ENCODE measurements around the gene TMEM184A. TPM values are rescaled to one million over a fixed set of nuclear protein-coding genes. Genes with fewer than 3 reads are reported as not detected.

TMEM184A gene
- total and polyA plus RNA-seq, 2 donors (not counting 3 experiments of a cell fraction or from before 2014, with no cell fraction given), result 0.48 TPM; not detected in 1

DNA sequence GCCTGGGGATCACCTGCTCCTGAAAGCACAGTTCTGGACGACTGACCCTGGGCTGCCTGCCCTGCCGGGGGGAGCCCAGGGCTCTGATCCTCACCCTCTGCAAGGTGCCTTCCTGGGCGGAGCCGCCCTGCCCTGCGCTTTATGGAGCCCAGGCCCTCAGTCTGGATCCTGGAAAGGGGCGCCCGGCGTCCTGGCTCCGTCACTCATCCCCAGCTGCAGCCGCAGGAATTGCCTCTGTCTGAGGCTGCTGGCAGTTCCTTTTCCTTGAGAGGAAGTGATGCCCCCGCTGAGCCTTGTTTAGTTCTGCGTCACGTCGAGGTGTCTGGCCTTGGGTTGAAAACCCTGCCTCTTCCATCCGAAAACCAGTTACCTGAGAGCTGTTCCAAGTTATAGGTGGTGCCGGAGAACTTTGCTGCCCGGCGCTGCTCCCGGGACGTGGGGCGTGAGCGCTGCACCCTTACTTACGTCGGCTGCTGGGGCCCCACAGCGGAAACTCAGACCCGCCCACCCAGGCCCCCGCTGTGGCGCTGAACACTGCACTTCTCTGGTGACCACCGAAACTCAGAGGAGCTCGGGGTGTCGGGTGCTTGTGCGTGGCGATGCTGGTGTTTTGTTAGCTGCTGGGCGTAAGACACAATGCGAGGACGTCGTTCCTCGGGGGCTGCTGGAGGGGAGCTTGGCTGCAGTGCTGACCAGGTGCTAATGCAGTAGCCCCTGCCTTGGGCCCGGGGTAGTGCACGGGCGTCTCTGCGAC, 20.1 kb downstream of the TMEM184A start:
- H3K4me2 ChIP-seq (ENCODE audit: insufficient read depth, low read length), result no peak overlapping the region
- POLR2A ChIA-PET, result no interaction called here
- peak overlapping the region; percentile 98 for H3K9ac ChIP-seq (replicated peaks; ENCODE audit: extremely low read depth, insufficient read depth, low read length)
- H4K20me1 ChIP-seq (replicated peaks; ENCODE audit: control insufficient read depth, extremely low read depth, insufficient read depth, low read length), result no peaks in the 10 kb centered on the region
- dilution Hi-C loops (cut with MboI; ENCODE audit: extremely low pct_ligation_motif_present, low sequenced_read_pairs), result no loop called here
- H3K4me3 ChIP-seq (replicated peaks in 1 of 3; ENCODE audit: insufficient read depth in 1 of 3, low read depth in 1 of 3, low read length in 3 of 3), result no peak overlapping the region
- H3K27me3 ChIP-seq (ENCODE audit: control insufficient read depth in 2 of 2, insufficient read depth in 2 of 2, low read length in 2 of 2), result no peaks in the 10 kb centered on the region
- peaks cover 6 to 12% of the 10 kb centered on the region in 2 experiments for H3K36me3 ChIP-seq (ENCODE audit: control insufficient read depth in 2 of 2, extremely low read depth in 1 of 2, insufficient read depth in 2 of 2, low read length in 2 of 2)
- H3K9me3 ChIP-seq (replicated peaks; ENCODE audit: control insufficient read depth, insufficient read depth, low read length), result no peaks in the 10 kb centered on the region
- DNase-seq (ENCODE audit: low read depth, low spot score) (peak; percentile 56), FAIRE-seq (no peak)
- CTCF ChIA-PET, result interaction anchor here (0.6 to 1.3 kb wide), 3 partner anchors 13 to 27 kb away, joined by 3 to 4 read pairs (median 3); no protein-coding TSS in a partner anchor
- H3K4me1 ChIP-seq (ENCODE audit: control insufficient read depth, extremely low read depth, insufficient read depth, low read length), result peaks cover 59% of the 10 kb centered on the region
- no peaks in the 10 kb centered on the region for H3K9me1 ChIP-seq (replicated peaks; ENCODE audit: control insufficient read depth, extremely low read depth, insufficient read depth, low read length)
- TF ChIP-seq FOS (IDR thresholded peaks at IDR 0.05; ENCODE audit: borderline replicate concordance, insufficient read depth, low read length) (peak; percentile 36), MYC (IDR thresholded peaks at IDR 0.05; ENCODE audit: low read depth, low read length) (no peak)
- BruUV-seq (replicated peaks), result no TSS peak
- H3K79me2 ChIP-seq (ENCODE audit: control insufficient read depth, insufficient read depth, low read length), result peaks cover 52% of the 10 kb centered on the region
- H2AFZ ChIP-seq (ENCODE audit: low read depth, low read length), result no peak overlapping the region
- intact Hi-C loops (cut with micrococcal nuclease), result no loop called here
- H3K27ac ChIP-seq (ENCODE audit: insufficient read depth, low read depth, low read length), result peak overlapping the region; percentile 97

- H3K36me3 ChIP-seq (ENCODE audit: control insufficient read depth in 2 of 2, extremely low read depth in 1 of 2, insufficient read depth in 2 of 2, low read length in 2 of 2), result peaks cover 6 to 9% of the 10 kb centered on the region in 2 experiments
- no peak for TF ChIP-seq JUN (IDR thresholded peaks at IDR 0.05; ENCODE audit: borderline replicate concordance, insufficient read depth, insufficient read length, low read depth)
- no peak for TF ChIP-seq POLR2AphosphoS5 (IDR thresholded peaks at IDR 0.05; ENCODE audit: insufficient read depth, low read depth, low read length)
- TF ChIP-seq GATA2 (IDR thresholded peaks at IDR 0.05; ENCODE audit: insufficient read depth, insufficient read length, low read depth, low read length), result no peak
- no peak for TF ChIP-seq MAX (IDR thresholded peaks at IDR 0.05; ENCODE audit: insufficient read depth, insufficient read length)
- TF ChIP-seq POLR2A (IDR thresholded peaks at IDR 0.05; ENCODE audit: low read depth, low read length), result no peak
- TF ChIP-seq, protein P1, sequence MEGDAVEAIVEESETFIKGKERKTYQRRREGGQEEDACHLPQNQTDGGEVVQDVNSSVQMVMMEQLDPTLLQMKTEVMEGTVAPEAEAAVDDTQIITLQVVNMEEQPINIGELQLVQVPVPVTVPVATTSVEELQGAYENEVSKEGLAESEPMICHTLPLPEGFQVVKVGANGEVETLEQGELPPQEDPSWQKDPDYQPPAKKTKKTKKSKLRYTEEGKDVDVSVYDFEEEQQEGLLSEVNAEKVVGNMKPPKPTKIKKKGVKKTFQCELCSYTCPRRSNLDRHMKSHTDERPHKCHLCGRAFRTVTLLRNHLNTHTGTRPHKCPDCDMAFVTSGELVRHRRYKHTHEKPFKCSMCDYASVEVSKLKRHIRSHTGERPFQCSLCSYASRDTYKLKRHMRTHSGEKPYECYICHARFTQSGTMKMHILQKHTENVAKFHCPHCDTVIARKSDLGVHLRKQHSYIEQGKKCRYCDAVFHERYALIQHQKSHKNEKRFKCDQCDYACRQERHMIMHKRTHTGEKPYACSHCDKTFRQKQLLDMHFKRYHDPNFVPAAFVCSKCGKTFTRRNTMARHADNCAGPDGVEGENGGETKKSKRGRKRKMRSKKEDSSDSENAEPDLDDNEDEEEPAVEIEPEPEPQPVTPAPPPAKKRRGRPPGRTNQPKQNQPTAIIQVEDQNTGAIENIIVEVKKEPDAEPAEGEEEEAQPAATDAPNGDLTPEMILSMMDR (IDR thresholded peaks at IDR 0.05; ENCODE audit: extremely low read depth in 1 of 2, insufficient read depth in 1 of 2, low read depth in 1 of 2, low read length in 2 of 2), result no peak
- TF ChIP-seq MYC (IDR thresholded peaks at IDR 0.05; ENCODE audit: low read depth, low read length), result no peak
- no peak for TF ChIP-seq FOS (IDR thresholded peaks at IDR 0.05; ENCODE audit: borderline replicate concordance, insufficient read depth, low read length)
- TF ChIP-seq EZH2 (IDR thresholded peaks at IDR 0.05; ENCODE audit: borderline replicate concordance, low read depth, low read length, severe bottlenecking), result no peak
- H3K27me3 ChIP-seq (ENCODE audit: control insufficient read depth in 2 of 2, insufficient read depth in 2 of 2, low read length in 2 of 2), result no peaks in the 10 kb centered on the region
- no TSS peak for BruUV-seq (replicated peaks)
- intact Hi-C loops (cut with micrococcal nuclease), result no loop called here
- H3K4me1 ChIP-seq (ENCODE audit: control insufficient read depth, extremely low read depth, insufficient read depth, low read length), result peaks cover 59% of the 10 kb centered on the region
- DNase-seq (ENCODE audit: low read depth, low spot score), result no peak
- no peak overlapping the region for H3K4me3 ChIP-seq (replicated peaks in 1 of 3; ENCODE audit: insufficient read depth in 1 of 3, low read depth in 1 of 3, low read length in 3 of 3)
- CTCF ChIA-PET, result interaction anchor here (1.3 kb wide), 1 partner anchor 23 kb away, joined by 3 read pairs; no protein-coding TSS in a partner anchor
- POLR2A ChIA-PET, result no interaction called here
- H3K79me2 ChIP-seq (ENCODE audit: control insufficient read depth, insufficient read depth, low read length), result peaks cover 52% of the 10 kb centered on the region
- H4K20me1 ChIP-seq (replicated peaks; ENCODE audit: control insufficient read depth, extremely low read depth, insufficient read depth, low read length), result no peaks in the 10 kb centered on the region
- H3K27ac ChIP-seq (ENCODE audit: insufficient read depth, low read depth, low read length), result peak overlapping the region; percentile 97
- no peaks in the 10 kb centered on the region for H3K9me3 ChIP-seq (replicated peaks; ENCODE audit: control insufficient read depth, insufficient read depth, low read length)
- dilution Hi-C loops (cut with MboI; ENCODE audit: extremely low pct_ligation_motif_present, low sequenced_read_pairs), result no loop called here
- H3K4me2 ChIP-seq (ENCODE audit: insufficient read depth, low read length), result no peak overlapping the region
- no peak for FAIRE-seq
- no peaks in the 10 kb centered on the region for H3K9me1 ChIP-seq (replicated peaks; ENCODE audit: control insufficient read depth, extremely low read depth, insufficient read depth, low read length)
- no peak overlapping the region for H2AFZ ChIP-seq (ENCODE audit: low read depth, low read length)
- peak overlapping the region; percentile 20 for H3K9ac ChIP-seq (replicated peaks; ENCODE audit: extremely low read depth, insufficient read depth, low read length)
Observed at GRCh38 chr7:1535100-1535458, 20.9 kb downstream of the TMEM184A start.

Data from endothelial cell of umbilical vein (primary cell).